ENCODE data around the gene SYNPR. TPM values are rescaled to one million over a fixed set of nuclear protein-coding genes. Genes with fewer than 3 reads are reported as not detected.

The SYNPR gene
- total RNA-seq, 1 experiment from 2014 or later = 0.85 TPM

DNA sequence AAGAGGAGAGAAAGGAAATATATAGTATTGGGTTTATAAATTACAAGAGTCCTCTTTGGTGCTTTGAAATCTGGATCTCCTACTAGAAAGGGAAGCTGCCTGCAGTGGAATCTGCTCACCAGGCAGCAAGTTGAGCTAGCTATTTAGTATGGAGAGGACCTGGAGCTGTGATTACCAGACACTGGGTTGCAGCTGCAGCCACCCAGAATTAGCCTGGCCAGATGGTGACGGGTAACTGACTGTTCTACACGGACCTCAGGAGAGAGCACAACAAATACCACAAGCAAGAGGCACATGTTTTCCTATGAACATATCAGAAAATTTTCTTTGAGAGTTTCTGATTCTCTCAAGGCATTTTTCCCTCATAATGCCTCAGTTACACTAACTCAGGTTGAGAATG is 46.5 kb downstream of the SYNPR start (continued):
- no peak for TF ChIP-seq KAT7 (CRISPR knock-in tag; IDR thresholded peaks at IDR 0.05; ENCODE audit: borderline replicate concordance)
- TF ChIP-seq JUN (CRISPR knock-in tag; IDR thresholded peaks at IDR 0.05) = no peak

DNA sequence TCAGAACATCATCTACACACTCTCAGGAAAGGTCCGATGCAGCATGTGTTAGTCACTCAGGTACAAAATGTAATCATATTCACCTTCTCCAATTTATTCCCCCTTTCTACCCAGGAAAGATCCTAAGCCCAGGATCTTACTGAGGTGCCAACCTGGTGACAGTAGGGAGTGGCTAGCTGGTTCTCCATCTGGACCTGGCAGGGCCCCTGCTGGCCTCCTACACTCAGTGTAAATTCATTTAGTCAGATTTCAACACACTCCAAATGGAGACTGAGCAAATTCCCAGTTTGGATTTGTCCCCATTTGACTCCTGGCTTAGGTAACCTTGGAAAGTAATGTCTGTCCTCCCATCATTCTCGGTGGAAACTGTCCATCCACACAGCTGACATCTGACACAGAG is 47.3 kb downstream of the SYNPR start:
- ChIA-PET CTCF (no interaction called here), POLR2A (no interaction called here)
- no peak for ATAC-seq
- Mint-ChIP-seq H3K9me3 (no peaks in the 10 kb centered on the region), H3K4me1 (peaks cover 4% of the 10 kb centered on the region), H3K36me3 (no peaks in the 10 kb centered on the region), H3K27ac (no peak overlapping the region), H3K27me3 (ENCODE audit: low read depth) (peaks cover 60% of the 10 kb centered on the region), H3K4me3 (no peak overlapping the region)
- TF ChIP-seq NR2C2 (CRISPR knock-in tag; IDR thresholded peaks at IDR 0.05) (no peak), TEAD1 (CRISPR knock-in tag; IDR thresholded peaks at IDR 0.05) (no peak), TP53 (CRISPR knock-in tag; IDR thresholded peaks at IDR 0.05) (no peak), MYBL2 (CRISPR knock-in tag; IDR thresholded peaks at IDR 0.05) (no peak)
- TF ChIP-seq, protein P1, sequence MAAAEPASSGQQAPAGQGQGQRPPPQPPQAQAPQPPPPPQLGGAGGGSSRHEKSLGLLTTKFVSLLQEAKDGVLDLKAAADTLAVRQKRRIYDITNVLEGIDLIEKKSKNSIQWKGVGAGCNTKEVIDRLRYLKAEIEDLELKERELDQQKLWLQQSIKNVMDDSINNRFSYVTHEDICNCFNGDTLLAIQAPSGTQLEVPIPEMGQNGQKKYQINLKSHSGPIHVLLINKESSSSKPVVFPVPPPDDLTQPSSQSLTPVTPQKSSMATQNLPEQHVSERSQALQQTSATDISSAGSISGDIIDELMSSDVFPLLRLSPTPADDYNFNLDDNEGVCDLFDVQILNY (CRISPR knock-in tag; IDR thresholded peaks at IDR 0.05) = no peak
- TF ChIP-seq, protein P2, sequence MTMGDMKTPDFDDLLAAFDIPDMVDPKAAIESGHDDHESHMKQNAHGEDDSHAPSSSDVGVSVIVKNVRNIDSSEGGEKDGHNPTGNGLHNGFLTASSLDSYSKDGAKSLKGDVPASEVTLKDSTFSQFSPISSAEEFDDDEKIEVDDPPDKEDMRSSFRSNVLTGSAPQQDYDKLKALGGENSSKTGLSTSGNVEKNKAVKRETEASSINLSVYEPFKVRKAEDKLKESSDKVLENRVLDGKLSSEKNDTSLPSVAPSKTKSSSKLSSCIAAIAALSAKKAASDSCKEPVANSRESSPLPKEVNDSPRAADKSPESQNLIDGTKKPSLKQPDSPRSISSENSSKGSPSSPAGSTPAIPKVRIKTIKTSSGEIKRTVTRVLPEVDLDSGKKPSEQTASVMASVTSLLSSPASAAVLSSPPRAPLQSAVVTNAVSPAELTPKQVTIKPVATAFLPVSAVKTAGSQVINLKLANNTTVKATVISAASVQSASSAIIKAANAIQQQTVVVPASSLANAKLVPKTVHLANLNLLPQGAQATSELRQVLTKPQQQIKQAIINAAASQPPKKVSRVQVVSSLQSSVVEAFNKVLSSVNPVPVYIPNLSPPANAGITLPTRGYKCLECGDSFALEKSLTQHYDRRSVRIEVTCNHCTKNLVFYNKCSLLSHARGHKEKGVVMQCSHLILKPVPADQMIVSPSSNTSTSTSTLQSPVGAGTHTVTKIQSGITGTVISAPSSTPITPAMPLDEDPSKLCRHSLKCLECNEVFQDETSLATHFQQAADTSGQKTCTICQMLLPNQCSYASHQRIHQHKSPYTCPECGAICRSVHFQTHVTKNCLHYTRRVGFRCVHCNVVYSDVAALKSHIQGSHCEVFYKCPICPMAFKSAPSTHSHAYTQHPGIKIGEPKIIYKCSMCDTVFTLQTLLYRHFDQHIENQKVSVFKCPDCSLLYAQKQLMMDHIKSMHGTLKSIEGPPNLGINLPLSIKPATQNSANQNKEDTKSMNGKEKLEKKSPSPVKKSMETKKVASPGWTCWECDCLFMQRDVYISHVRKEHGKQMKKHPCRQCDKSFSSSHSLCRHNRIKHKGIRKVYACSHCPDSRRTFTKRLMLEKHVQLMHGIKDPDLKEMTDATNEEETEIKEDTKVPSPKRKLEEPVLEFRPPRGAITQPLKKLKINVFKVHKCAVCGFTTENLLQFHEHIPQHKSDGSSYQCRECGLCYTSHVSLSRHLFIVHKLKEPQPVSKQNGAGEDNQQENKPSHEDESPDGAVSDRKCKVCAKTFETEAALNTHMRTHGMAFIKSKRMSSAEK (CRISPR knock-in tag; IDR thresholded peaks at IDR 0.05; ENCODE audit: borderline replicate concordance) = no peak
- TF ChIP-seq, protein P3, sequence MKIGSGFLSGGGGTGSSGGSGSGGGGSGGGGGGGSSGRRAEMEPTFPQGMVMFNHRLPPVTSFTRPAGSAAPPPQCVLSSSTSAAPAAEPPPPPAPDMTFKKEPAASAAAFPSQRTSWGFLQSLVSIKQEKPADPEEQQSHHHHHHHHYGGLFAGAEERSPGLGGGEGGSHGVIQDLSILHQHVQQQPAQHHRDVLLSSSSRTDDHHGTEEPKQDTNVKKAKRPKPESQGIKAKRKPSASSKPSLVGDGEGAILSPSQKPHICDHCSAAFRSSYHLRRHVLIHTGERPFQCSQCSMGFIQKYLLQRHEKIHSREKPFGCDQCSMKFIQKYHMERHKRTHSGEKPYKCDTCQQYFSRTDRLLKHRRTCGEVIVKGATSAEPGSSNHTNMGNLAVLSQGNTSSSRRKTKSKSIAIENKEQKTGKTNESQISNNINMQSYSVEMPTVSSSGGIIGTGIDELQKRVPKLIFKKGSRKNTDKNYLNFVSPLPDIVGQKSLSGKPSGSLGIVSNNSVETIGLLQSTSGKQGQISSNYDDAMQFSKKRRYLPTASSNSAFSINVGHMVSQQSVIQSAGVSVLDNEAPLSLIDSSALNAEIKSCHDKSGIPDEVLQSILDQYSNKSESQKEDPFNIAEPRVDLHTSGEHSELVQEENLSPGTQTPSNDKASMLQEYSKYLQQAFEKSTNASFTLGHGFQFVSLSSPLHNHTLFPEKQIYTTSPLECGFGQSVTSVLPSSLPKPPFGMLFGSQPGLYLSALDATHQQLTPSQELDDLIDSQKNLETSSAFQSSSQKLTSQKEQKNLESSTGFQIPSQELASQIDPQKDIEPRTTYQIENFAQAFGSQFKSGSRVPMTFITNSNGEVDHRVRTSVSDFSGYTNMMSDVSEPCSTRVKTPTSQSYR (CRISPR knock-in tag; IDR thresholded peaks at IDR 0.05) = no peak
- TF ChIP-seq, protein P4, sequence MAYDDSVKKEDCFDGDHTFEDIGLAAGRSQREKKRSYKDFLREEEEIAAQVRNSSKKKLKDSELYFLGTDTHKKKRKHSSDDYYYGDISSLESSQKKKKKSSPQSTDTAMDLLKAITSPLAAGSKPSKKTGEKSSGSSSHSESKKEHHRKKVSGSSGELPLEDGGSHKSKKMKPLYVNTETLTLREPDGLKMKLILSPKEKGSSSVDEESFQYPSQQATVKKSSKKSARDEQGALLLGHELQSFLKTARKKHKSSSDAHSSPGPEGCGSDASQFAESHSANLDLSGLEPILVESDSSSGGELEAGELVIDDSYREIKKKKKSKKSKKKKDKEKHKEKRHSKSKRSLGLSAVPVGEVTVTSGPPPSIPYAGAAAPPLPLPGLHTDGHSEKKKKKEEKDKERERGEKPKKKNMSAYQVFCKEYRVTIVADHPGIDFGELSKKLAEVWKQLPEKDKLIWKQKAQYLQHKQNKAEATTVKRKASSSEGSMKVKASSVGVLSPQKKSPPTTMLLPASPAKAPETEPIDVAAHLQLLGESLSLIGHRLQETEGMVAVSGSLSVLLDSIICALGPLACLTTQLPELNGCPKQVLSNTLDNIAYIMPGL (CRISPR knock-in tag; IDR thresholded peaks at IDR 0.05) = no peak
- TF ChIP-seq, protein P5, sequence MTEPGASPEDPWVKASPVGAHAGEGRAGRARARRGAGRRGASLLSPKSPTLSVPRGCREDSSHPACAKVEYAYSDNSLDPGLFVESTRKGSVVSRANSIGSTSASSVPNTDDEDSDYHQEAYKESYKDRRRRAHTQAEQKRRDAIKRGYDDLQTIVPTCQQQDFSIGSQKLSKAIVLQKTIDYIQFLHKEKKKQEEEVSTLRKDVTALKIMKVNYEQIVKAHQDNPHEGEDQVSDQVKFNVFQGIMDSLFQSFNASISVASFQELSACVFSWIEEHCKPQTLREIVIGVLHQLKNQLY (CRISPR knock-in tag; IDR thresholded peaks at IDR 0.05) = no peak
- TF ChIP-seq, protein P6, sequence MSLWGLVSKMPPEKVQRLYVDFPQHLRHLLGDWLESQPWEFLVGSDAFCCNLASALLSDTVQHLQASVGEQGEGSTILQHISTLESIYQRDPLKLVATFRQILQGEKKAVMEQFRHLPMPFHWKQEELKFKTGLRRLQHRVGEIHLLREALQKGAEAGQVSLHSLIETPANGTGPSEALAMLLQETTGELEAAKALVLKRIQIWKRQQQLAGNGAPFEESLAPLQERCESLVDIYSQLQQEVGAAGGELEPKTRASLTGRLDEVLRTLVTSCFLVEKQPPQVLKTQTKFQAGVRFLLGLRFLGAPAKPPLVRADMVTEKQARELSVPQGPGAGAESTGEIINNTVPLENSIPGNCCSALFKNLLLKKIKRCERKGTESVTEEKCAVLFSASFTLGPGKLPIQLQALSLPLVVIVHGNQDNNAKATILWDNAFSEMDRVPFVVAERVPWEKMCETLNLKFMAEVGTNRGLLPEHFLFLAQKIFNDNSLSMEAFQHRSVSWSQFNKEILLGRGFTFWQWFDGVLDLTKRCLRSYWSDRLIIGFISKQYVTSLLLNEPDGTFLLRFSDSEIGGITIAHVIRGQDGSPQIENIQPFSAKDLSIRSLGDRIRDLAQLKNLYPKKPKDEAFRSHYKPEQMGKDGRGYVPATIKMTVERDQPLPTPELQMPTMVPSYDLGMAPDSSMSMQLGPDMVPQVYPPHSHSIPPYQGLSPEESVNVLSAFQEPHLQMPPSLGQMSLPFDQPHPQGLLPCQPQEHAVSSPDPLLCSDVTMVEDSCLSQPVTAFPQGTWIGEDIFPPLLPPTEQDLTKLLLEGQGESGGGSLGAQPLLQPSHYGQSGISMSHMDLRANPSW (CRISPR knock-in tag; conservative IDR thresholded peaks at IDR 0.05; ENCODE audit: low read depth) = no peak
- no peak for DNase-seq (ENCODE audit: low spot score)

Measured in WTC11 (cell line).